K562 (cell line): ENCODE results near the gene MEF2C. TPM values are rescaled to one million over a fixed set of nuclear protein-coding genes. Genes with fewer than 3 reads are reported as not detected.

Experiments
- ATAC-seq: fragments of 200-7000 bp; cut with Tn5 transposase; 3 replicates; pipeline ENCODE4 v1.9.1; 2020; ENCODE audit warnings: moderate library complexity
- BruUV-seq: library from RNA; stranded (reverse); fragments of 400-500 nt; replicated peaks from 2 replicates; lab custom pipeline; 2021; lab: Mats Ljungman, UMichigan
- CTCF ChIA-PET: fragments of 300-600 bp; formaldehyde crosslinking; extraction: SDS; loops from one replicate; lab custom pipeline; 2021; ENCODE audit warnings: low intra/inter-chr PET ratio; lab: Yijun Ruan, JAX
- POLR2A ChIA-PET: fragments of 300-600, 350-650 bp; sonication (Branson Sonifier 250); formaldehyde crosslinking; extraction: SDS; loops from one replicate; lab custom pipeline; 2021; ENCODE audit warnings: antibody characterized with exemption, inconsistent platforms; lab: Yijun Ruan, JAX
- DNase-seq, 4 experiments: peaks; one replicate each; pipeline versions ENCODE4 v3.0.0 to v3.0.0-alpha.2; 2011 to 2018; ENCODE audit warnings: low spot score in 3 of 4, mixed read lengths in 3 of 4; ENCODE audit errors: extremely low read depth in 1 of 4
- FAIRE-seq: peaks from 2 replicates; lab custom pipeline; 2011; peaks lifted over from hg19 to GRCh38; lab: Jason Lieb, UNC
- H2AFZ ChIP-seq: 2 replicates; pipeline ENCODE4 v1.6.0; 2011; ENCODE audit warnings: low read depth, low read length, control low read depth, inconsistent platforms
- H3K27ac ChIP-seq: fragments of 200-600 bp; 3 replicates; pipeline ENCODE4 v1.8.0; 2011; ENCODE audit warnings: low read depth, mild to moderate bottlenecking, control low read depth, inconsistent platforms, low read length, moderate library complexity, mixed read lengths; ENCODE audit errors: extremely low read depth
- H3K27me3 ChIP-seq, 2 experiments: fragments of 300-600 bp in 1 of 2; 2 replicates in 1 of 2; 3 replicates in 1 of 2; pipeline versions ENCODE4 v1.6.0 to v1.8.0; 2011; ENCODE audit warnings: inconsistent platforms in 2 of 2, low read length in 2 of 2, mild to moderate bottlenecking in 1 of 2, mixed read lengths in 1 of 2, moderate library complexity in 1 of 2; ENCODE audit not compliant: control insufficient read depth in 2 of 2, insufficient read depth in 2 of 2
- H3K36me3 ChIP-seq: fragments of 300-600 bp; 3 replicates; pipeline ENCODE4 v1.8.0; 2011; ENCODE audit warnings: mild to moderate bottlenecking, low read length, inconsistent platforms; ENCODE audit not compliant: control insufficient read depth, insufficient read depth
- H3K4me1 ChIP-seq, 2 experiments: fragments of 200-600 bp in 1 of 2; replicated peaks in 1 of 2; 2 replicates in 1 of 2; 3 replicates in 1 of 2; pipeline versions ENCODE4 v1.5.1 to v1.8.0; 2011; ENCODE audit warnings: inconsistent platforms in 2 of 2, low read length in 2 of 2, mild to moderate bottlenecking in 1 of 2, mixed read lengths in 1 of 2, moderate library complexity in 1 of 2; ENCODE audit not compliant: control insufficient read depth in 2 of 2, insufficient read depth in 2 of 2
- H3K4me2 ChIP-seq: 2 replicates; pipeline ENCODE4 v1.6.1; 2011; ENCODE audit warnings: low read length, control low read depth, inconsistent platforms, mixed read lengths; ENCODE audit not compliant: insufficient read depth
- H3K4me3 ChIP-seq: fragments of 200-600 bp; sonication (generic), shearing (Covaris generic); 2 replicates; pipeline ENCODE4 v1.5.1; 2016; ENCODE audit warnings: control low read depth, inconsistent platforms
- H3K79me2 ChIP-seq: fragments of 200-600 bp; 3 replicates; pipeline ENCODE4 v1.8.0; 2011; ENCODE audit warnings: low read length, inconsistent platforms; ENCODE audit not compliant: control insufficient read depth, insufficient read depth
- H3K9ac ChIP-seq, 2 experiments: 2 replicates each; pipeline versions ENCODE4 v1.6.0 to v1.6.1; 2011; ENCODE audit warnings: low read depth in 2 of 2, low read length in 2 of 2, control low read depth in 1 of 2, inconsistent platforms in 1 of 2, mild to moderate bottlenecking in 1 of 2, mixed read lengths in 1 of 2; ENCODE audit not compliant: insufficient read depth in 1 of 2
- H3K9me1 ChIP-seq: one replicate; pipeline ENCODE4 v1.6.0; 2011; ENCODE audit warnings: inconsistent platforms, mild to moderate bottlenecking, low read length, moderate library complexity; ENCODE audit not compliant: control insufficient read depth, insufficient read depth
- H3K9me3 ChIP-seq: replicated peaks from 2 replicates; pipeline ENCODE4 v1.5.1; 2011; ENCODE audit warnings: low read depth, low read length, inconsistent platforms; ENCODE audit not compliant: control insufficient read depth, insufficient read depth
- H4K20me1 ChIP-seq: replicated peaks from 2 replicates; pipeline ENCODE4 v1.6.1; 2011; ENCODE audit warnings: low read length, inconsistent platforms, mixed read lengths; ENCODE audit not compliant: control insufficient read depth, insufficient read depth
- FOXM1 ChIP-seq, 2 experiments: fragments of 450-650 bp in 1 of 2; sonication (generic) in 1 of 2; formaldehyde crosslinking in 1 of 2; IDR thresholded peaks; 2 replicates each; pipeline versions ENCODE4 v1.6.1 to v1.9.0; 2017 to 2022; ENCODE audit warnings: low read depth in 2 of 2, mild to moderate bottlenecking in 2 of 2, missing genetic modification reagents in 1 of 2, moderate library complexity in 1 of 2
- GTF2F1 ChIP-seq: IDR thresholded peaks from 2 replicates; pipeline ENCODE4 v1.6.1; 2011; ENCODE audit warnings: low read depth, low read length, improper control_type of control experiment
- NEUROD1 ChIP-seq: fragments of 150-350 bp; IDR thresholded peaks from 2 replicates; pipeline ENCODE4 v1.6.1; 2014; ENCODE audit warnings: borderline replicate concordance, low read length, low read depth; ENCODE audit not compliant: partially characterized antibody
- ZNF512 ChIP-seq: IDR thresholded peaks from 2 replicates; pipeline ENCODE4 v1.6.1; 2016; ENCODE audit warnings: missing genetic modification characterization, missing compliant biosample characterization
- WGBS: fragments of 100-300 bp; shearing (Covaris generic); methylation state at CpG from one replicate; pipeline ENCODE4 v1.1.6; 2016; ENCODE audit warnings: low coverage, mixed read lengths; ENCODE audit not compliant: insufficient coverage; ENCODE audit errors: missing lambda C conversion rate; 5-methylcytosine and 5-hydroxymethylcytosine counted together
- in situ Hi-C: fragments of 300-500 bp; cut with MboI; formaldehyde crosslinking; loops from 4 replicates; pipeline ENCODE4 v1.15.0; 2018; ENCODE audit warnings: inconsistent platforms, mixed read lengths
- intact Hi-C: fragments of 100-400 bp; cut with micrococcal nuclease; formaldehyde crosslinking; loops from 2 replicates; pipeline ENCODE4 v1.14.2; 2022
- polyA plus RNA-seq, 8 experiments: library from polyadenylated mRNA; depleted of rRNA in 4 of 8; stranded (reverse) in 5 of 8; unstranded in 3 of 8; fragments of >200 nt; fragmentation: Nextera tagmentation in 2 of 8; fragmentation: Illumina TruSeq in 1 of 8; extraction: Ambion mirVana in 2 of 8; extraction: Trizol in 1 of 8; gene quantifications; 2 replicates each; pipeline versions ENCODE4 v1.2.1 to v1.2.3, GENCODE V29; 2011 to 2014; ENCODE audit warnings: inconsistent platforms in 1 of 8, missing spikeins in 1 of 8
- total RNA-seq, 7 experiments: library from RNA; depleted of rRNA in 6 of 7; stranded (reverse); fragments of >200 nt in 6 of 7; fragmentation: Illumina TruSeq in 2 of 7; extraction: Trizol in 2 of 7; gene quantifications; 2 replicates each; pipeline versions ENCODE4 v1.2.1 to v1.2.3, GENCODE V29; 2011 to 2021; ENCODE audit warnings: low replicate concordance in 1 of 7
- TF ChIP-seq, protein P1 (sequence below): fragments of 450-650 bp; formaldehyde crosslinking; IDR thresholded peaks from 2 replicates; pipeline ENCODE4 v1.4.0; 2022; ENCODE audit warnings: missing genetic modification characterization

Gene MEF2C
- total and polyA plus RNA-seq, 9 of the 15 experiments (the other 6 are each of a cell fraction or from before 2014, with no cell fraction given) = 25.1 to 67.8 (median 58.3) TPM

DNA sequence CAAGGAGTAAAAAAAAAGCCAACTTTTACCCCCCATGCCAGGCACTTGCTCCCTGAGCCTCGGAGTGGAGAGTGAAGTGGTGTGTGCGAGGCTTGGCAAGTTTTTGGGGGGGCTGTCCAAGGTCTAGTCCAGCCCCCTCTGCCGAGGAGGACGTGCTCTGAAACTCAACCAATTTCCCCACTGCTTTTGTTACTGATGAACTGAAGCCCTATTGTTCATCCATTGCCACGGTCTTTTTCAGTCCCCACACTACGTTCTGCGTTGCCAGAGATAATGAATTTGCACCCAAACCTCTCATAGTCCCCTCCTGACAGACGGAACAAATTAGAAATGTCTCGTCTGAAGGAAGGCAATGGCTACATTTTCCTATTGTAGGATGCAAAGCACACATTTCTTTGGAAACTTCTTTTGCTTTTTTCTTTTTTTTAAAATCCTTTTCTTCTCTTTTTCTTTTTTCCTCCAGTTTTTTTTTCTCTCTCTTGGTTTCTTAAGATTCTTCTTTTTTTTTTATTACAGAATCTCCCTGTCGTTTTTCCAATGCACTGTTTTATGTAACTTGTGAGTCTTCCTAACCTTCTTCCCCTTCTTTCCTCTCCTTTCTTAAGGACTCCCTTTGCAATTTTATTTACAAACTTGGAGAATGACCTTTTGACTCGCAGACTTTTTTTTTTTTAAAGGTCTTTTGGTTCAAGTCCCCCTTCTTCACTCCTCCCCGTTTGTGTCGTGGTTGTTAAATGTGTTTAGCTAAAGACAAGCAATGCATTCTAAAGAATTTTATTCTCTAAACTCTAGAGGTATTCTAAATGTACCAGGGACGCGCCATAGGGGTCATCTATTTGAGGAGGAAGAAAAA is 209.5 kb downstream of the MEF2C start:
- in situ Hi-C loops = loop anchor here (10.0 kb wide), 1 partner anchor 529 kb away; no protein-coding TSS in a partner anchor
- Histone ChIP-seq H3K4me2 (no peak overlapping the region), H3K9me3 (no peaks in the 10 kb centered on the region), H3K4me1 (peaks cover 0 to 14% of the 10 kb centered on the region in 2 experiments; a peak in 2 of 5 replicates), H3K27ac (no peak overlapping the region), H3K4me3 (no peak overlapping the region), H3K36me3 (no peaks in the 10 kb centered on the region), H4K20me1 (no peaks in the 10 kb centered on the region), H2AFZ (no peak overlapping the region), H3K9ac (no peak overlapping the region), H3K27me3 (peaks cover 18 to 33% of the 10 kb centered on the region in 2 experiments; a peak in 4 of 5 replicates), H3K9me1 (no peaks in the 10 kb centered on the region), H3K79me2 (no peaks in the 10 kb centered on the region)
- ATAC-seq (no peak), FAIRE-seq (no peak), DNase-seq (no peak)
- intact Hi-C loops = no loop called here
- 2% methylated on average over 13 of the region's 15 CpGs for WGBS
- TF ChIP-seq FOXM1 (IDR thresholded peaks at IDR 0.05; ENCODE audit: low read depth) (no peak), FOXM1 (CRISPR knock-in tag; IDR thresholded peaks at IDR 0.05; ENCODE audit: low read depth) (no peak), NEUROD1 (no peak), GTF2F1 (no peak), ZNF512 (tag) (0 out of 2 replicates have a peak, but pooled peaks have one; percentile 23)
- TF ChIP-seq, protein P1, sequence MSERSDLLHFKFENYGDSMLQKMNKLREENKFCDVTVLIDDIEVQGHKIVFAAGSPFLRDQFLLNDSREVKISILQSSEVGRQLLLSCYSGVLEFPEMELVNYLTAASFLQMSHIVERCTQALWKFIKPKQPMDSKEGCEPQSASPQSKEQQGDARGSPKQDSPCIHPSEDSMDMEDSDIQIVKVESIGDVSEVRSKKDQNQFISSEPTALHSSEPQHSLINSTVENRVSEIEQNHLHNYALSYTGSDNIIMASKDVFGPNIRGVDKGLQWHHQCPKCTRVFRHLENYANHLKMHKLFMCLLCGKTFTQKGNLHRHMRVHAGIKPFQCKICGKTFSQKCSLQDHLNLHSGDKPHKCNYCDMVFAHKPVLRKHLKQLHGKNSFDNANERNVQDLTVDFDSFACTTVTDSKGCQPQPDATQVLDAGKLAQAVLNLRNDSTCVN = no peak
- CTCF ChIA-PET = interaction anchor here (1.0 kb wide), 1 partner anchor 893 kb away, joined by 3 read pairs; no protein-coding TSS in a partner anchor
- POLR2A ChIA-PET = interaction anchor here (0.6 kb wide), 1 partner anchor 1182 kb away, joined by 3 read pairs; no protein-coding TSS in a partner anchor
- no TSS peak for BruUV-seq
